Thyroid gland (tissue), 4 donors: ENCODE measurements around the gene PDHX. TPM values are rescaled to one million over a fixed set of nuclear protein-coding genes. Genes with fewer than 3 reads are reported as not detected.

Source experiments
- DNase-seq, 2 donors: peaks; one replicate each; pipeline ENCODE4 v3.0.0-alpha.2; 2019
- H3K27ac ChIP-seq, 3 donors: fragments of 200-600 bp; sonication (generic); 1 replicate in 2 of 3; 2 replicates in 1 of 3; pipeline ENCODE4 v1.5.1; 2016 to 2019; ENCODE audit warnings: mild to moderate bottlenecking in 1 of 3, moderate library complexity in 1 of 3
- H3K27me3 ChIP-seq: fragments of 200-600 bp; sonication (generic); one replicate; pipeline ENCODE4 v1.5.1; 2019
- H3K36me3 ChIP-seq, 2 donors: fragments of 200-600 bp; sonication (generic); one replicate each; pipeline ENCODE4 v1.5.1; 2016 to 2019
- H3K4me1 ChIP-seq, 2 donors: fragments of 200-600 bp; sonication (generic); one replicate each; pipeline ENCODE4 v1.5.1; 2017 to 2019
- H3K4me3 ChIP-seq, 3 donors: fragments of 200-600 bp; sonication (generic); replicated peaks in 1 of 3; 1 replicate in 2 of 3; 2 replicates in 1 of 3; pipeline ENCODE4 v1.5.1; 2016; ENCODE audit warnings: mild to moderate bottlenecking in 1 of 3
- H3K9me3 ChIP-seq: fragments of 200-600 bp; sonication (generic); one replicate; pipeline ENCODE4 v1.5.1; 2017
- CTCF ChIP-seq, 6 experiments: fragments of 200-600 bp in 3 of 6; fragments of 450-650 bp in 3 of 6; sonication (generic) in 3 of 6; IDR thresholded peaks; one replicate each; pipeline ENCODE4 v1.5.1; 2016 to 2019; ENCODE audit warnings: antibody characterized with exemption in 6 of 6, mild to moderate bottlenecking in 2 of 6, inconsistent platforms in 1 of 6, moderate library complexity in 1 of 6
- POLR2A ChIP-seq, 2 donors: fragments of 450-650 bp; IDR thresholded peaks; one replicate each; pipeline ENCODE4 v1.6.1; 2017; ENCODE audit warnings: antibody characterized with exemption in 2 of 2, mild to moderate bottlenecking in 2 of 2, moderate library complexity in 1 of 2
- WGBS, 2 donors: methylation state at CpG; one replicate each; pipeline ENCODE4 v1.1.5; 2017; 5-methylcytosine and 5-hydroxymethylcytosine counted together
- intact Hi-C: fragments of 100-400 bp; cut with DNase I; formaldehyde crosslinking; loops from one replicate; pipeline ENCODE4 v1.15.1; 2023
- total RNA-seq, 4 donors: library from RNA; depleted of rRNA; stranded (reverse); fragments of >200 nt; gene quantifications; one replicate each; pipeline ENCODE4 v1.2.3, GENCODE V29; 2016

Gene PDHX
- total RNA-seq, 4 donors from 2014 or later, result 30.8 to 35.2 (median 31.2) TPM

- intact Hi-C loops, result no loop called here
- peak in 1 of 2 donors; percentile 6 for DNase-seq
- H3K9me3 ChIP-seq, result no peaks in the 10 kb centered on the region
- no peaks in the 10 kb centered on the region for H3K36me3 ChIP-seq
- 76 to 82% methylated on average over 11 of the region's 11 CpGs for WGBS, 2 donors
- peak overlapping the region in 1 of 3 donors; percentile 18 for H3K27ac ChIP-seq
- no peak overlapping the region for H3K4me3 ChIP-seq
- peaks cover 0 to 14% of the 10 kb centered on the region in 2 donors for H3K4me1 ChIP-seq
- no peaks in the 10 kb centered on the region for H3K27me3 ChIP-seq
- TF ChIP-seq CTCF (IDR thresholded peaks at IDR 0.05) (no peak), POLR2A (IDR thresholded peaks at IDR 0.05) (no peak)
These were observed 114.3 kb downstream of the PDHX start for GRCh38 chr11:35030716-35031213.

GRCh38 chr11:35031346-35031745 is 114.9 kb downstream of the PDHX start:
- no peaks in the 10 kb centered on the region for H3K27me3 ChIP-seq
- no peaks in the 10 kb centered on the region for H3K9me3 ChIP-seq
- H3K36me3 ChIP-seq, result no peaks in the 10 kb centered on the region
- H3K27ac ChIP-seq, result no peak overlapping the region
- H3K4me1 ChIP-seq, result peaks cover 0 to 14% of the 10 kb centered on the region in 2 donors
- intact Hi-C loops, result no loop called here
- H3K4me3 ChIP-seq, result no peak overlapping the region
- 92 to 93% methylated on average over 2 of the region's 2 CpGs for WGBS, 2 donors
- TF ChIP-seq CTCF (IDR thresholded peaks at IDR 0.05) (no peak), POLR2A (IDR thresholded peaks at IDR 0.05) (no peak)
- no peak for DNase-seq

DNA sequence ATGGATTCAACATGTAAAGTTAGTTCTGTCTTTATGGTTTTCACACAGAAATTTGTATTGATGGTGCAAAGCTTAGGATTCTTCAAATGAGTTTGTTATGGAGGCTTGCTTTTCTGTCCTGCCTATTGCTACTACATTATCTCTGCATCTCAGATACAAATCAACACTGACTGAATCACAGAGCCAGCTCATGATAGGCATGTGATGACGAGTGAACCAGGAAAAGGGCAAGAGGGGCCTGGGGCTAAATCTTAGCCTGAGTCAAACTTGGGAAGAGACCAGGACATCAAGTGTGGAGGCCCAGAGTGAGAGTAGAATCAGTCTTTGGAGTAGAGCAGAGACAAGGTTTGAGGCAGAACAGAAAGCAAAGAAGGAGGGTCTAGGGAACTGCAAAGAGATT is 115.4 kb downstream of the PDHX start:
- intact Hi-C loops, result no loop called here
- H3K36me3 ChIP-seq, result no peaks in the 10 kb centered on the region
- no peak overlapping the region for H3K4me3 ChIP-seq
- DNase-seq, result no peak
- peaks cover 0 to 14% of the 10 kb centered on the region in 2 donors for H3K4me1 ChIP-seq
- H3K27ac ChIP-seq, result no peak overlapping the region
- H3K27me3 ChIP-seq, result no peaks in the 10 kb centered on the region
- TF ChIP-seq POLR2A (IDR thresholded peaks at IDR 0.05) (no peak), CTCF (IDR thresholded peaks at IDR 0.05) (no peak)
- WGBS, 2 donors, result 90 to 96% methylated on average over 1 of the region's 1 CpG
- H3K9me3 ChIP-seq, result no peaks in the 10 kb centered on the region

DNA sequence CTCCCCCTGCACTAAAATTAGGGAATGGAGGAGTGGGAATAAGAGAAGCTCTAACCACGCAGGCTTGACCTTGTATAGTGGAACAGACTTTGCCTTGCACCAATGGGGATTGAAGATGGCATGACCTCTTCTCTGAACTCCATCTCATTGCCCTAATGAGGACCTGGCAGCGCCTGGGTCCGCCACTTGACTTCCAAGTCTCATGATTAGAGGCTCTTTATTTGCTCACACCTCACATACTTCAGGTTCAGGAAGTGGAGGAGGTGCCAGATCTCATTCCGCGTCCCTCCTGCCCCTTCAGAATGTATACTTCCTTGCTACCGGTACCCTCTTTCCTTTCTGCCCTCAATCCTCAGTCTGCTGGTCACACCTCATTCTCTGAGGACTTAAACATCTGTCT is 116.6 kb downstream of the PDHX start:
- no peaks in the 10 kb centered on the region for H3K36me3 ChIP-seq
- H3K27ac ChIP-seq, result no peak overlapping the region
- TF ChIP-seq POLR2A (IDR thresholded peaks at IDR 0.05), result no peak
- TF ChIP-seq CTCF (IDR thresholded peaks at IDR 0.05), result no peak
- no peak overlapping the region for H3K4me3 ChIP-seq
- H3K4me1 ChIP-seq, result peaks cover 0 to 14% of the 10 kb centered on the region in 2 donors
- 40 to 55% methylated on average over 6 of the region's 6 CpGs for WGBS, 2 donors
- intact Hi-C loops, result no loop called here
- H3K27me3 ChIP-seq, result no peaks in the 10 kb centered on the region
- no peaks in the 10 kb centered on the region for H3K9me3 ChIP-seq
- peak; percentile 59 to 67 for DNase-seq

DNA sequence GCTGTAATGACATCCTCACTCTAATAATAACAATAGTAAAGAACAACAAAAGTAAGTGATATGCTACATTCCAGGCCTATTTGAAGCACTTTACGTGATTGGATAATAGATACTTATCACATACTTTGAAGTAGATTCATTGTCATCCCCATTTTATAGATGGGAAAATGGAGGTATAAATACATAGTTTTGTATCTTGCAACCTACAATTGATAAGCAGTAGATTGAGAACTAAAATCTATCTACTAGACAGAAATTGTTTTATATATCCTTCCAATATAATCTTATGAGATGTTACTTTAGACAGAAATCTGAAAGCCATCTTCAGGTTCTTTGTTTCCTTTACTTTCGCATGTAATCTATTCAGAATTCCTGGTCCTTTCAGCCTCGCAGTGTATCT is 118.0 kb downstream of the PDHX start:
- 95 to 97% methylated on average over 3 of the region's 3 CpGs for WGBS, 2 donors
- TF ChIP-seq POLR2A (IDR thresholded peaks at IDR 0.05) (no peak), CTCF (IDR thresholded peaks at IDR 0.05) (no peak)
- Histone ChIP-seq H3K27me3 (no peaks in the 10 kb centered on the region), H3K27ac (no peak overlapping the region), H3K9me3 (no peaks in the 10 kb centered on the region), H3K4me3 (no peak overlapping the region), H3K36me3 (no peaks in the 10 kb centered on the region), H3K4me1 (peaks cover 0 to 14% of the 10 kb centered on the region in 2 donors)
- intact Hi-C loops, result no loop called here
- no peak for DNase-seq
